ENCODE measurements around the gene MIA.

DNA sequence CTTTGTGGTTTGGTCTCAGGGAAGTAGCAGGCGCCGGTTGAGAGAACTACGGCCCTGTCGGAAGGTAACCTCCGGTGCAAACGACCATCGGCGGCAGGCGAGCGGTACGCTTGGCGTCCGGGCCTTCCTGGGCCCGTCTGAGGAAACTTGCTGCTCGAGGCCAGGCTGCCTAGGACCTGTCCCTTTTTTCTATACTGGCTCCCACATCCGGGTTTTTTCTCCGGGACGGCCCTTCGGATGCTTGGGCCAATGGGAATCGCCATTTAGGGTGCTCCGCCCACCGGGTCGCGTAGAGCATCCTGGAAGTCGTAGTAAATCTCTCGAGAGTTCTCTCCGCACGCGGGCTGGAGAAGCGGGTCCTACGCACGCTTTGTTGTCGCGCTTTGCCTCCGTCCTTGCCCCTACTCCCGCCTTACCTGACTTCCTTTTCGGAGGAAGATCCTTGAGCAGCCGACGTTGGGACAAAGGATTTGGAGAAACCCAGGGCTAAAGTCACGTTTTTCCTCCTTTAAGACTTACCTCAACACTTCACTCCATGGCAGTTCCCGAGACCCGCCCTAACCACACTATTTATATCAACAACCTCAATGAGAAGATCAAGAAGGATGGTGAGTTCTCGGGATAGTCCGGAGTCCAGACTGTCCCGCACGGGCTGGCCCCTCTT, 24.3 kb upstream of the MIA start, which contains the start of gene SNRPA:
- TF ChIP-seq POLR2A (IDR thresholded peaks at IDR 0.05; ENCODE audit: low read length) (peak; percentile 91), GATA1 (IDR thresholded peaks at IDR 0.05; ENCODE audit: low read depth, low read length) (no peak)

All from erythroblast (primary cell).